Nephron progenitor cell (in vitro differentiated cells): ENCODE measurements around the gene MIXL1.
"Not testable (repeated sequence)": the region's sequence is repeated elsewhere in the genome, so short reads cannot be mapped to it uniquely, and the experiment has no call there.

Experiments
- DNase-seq: peaks from one replicate; pipeline ENCODE4 v3.0.0; 2021
- H3K27ac Mint-ChIP-seq: 2 replicates; pipeline ENCODE4 v1.8.0; 2021; ENCODE audit warnings: mild to moderate bottlenecking, moderate library complexity, mixed read lengths
- H3K27me3 Mint-ChIP-seq: 2 replicates; pipeline ENCODE4 v1.8.0; 2021; ENCODE audit warnings: mild to moderate bottlenecking, low read depth, mixed read lengths; ENCODE audit not compliant: poor library complexity
- H3K36me3 Mint-ChIP-seq: 2 replicates; pipeline ENCODE4 v1.8.0; 2021; ENCODE audit warnings: low read depth, mixed read lengths
- H3K4me1 Mint-ChIP-seq: 2 replicates; pipeline ENCODE4 v1.8.0; 2021; ENCODE audit warnings: mixed read lengths
- H3K4me3 Mint-ChIP-seq: 2 replicates; pipeline ENCODE4 v1.8.0; 2021; ENCODE audit warnings: mild to moderate bottlenecking, moderate library complexity, mixed read lengths
- H3K9me3 Mint-ChIP-seq: 2 replicates; pipeline ENCODE4 v1.8.0; 2021; ENCODE audit warnings: mild to moderate bottlenecking, moderate library complexity, mixed read lengths
- TF ChIP-seq, protein P1 (sequence below): fragments of 200-600 bp; sonication (generic); IDR thresholded peaks from 2 replicates; pipeline ENCODE4 v1.5.0; 2021; ENCODE audit warnings: antibody characterized with exemption

Gene MIXL1

GRCh38 chr1:226236826-226237225, 13.4 kb downstream of the MIXL1 start:
- Mint-ChIP-seq H3K4me3 (no peak overlapping the region), H3K9me3 (no peaks in the 10 kb centered on the region), H3K4me1 (no peaks in the 10 kb centered on the region), H3K27ac (no peak overlapping the region), H3K27me3 (no peaks in the 10 kb centered on the region), H3K36me3 (peaks cover 38% of the 10 kb centered on the region)
- TF ChIP-seq, protein P1, sequence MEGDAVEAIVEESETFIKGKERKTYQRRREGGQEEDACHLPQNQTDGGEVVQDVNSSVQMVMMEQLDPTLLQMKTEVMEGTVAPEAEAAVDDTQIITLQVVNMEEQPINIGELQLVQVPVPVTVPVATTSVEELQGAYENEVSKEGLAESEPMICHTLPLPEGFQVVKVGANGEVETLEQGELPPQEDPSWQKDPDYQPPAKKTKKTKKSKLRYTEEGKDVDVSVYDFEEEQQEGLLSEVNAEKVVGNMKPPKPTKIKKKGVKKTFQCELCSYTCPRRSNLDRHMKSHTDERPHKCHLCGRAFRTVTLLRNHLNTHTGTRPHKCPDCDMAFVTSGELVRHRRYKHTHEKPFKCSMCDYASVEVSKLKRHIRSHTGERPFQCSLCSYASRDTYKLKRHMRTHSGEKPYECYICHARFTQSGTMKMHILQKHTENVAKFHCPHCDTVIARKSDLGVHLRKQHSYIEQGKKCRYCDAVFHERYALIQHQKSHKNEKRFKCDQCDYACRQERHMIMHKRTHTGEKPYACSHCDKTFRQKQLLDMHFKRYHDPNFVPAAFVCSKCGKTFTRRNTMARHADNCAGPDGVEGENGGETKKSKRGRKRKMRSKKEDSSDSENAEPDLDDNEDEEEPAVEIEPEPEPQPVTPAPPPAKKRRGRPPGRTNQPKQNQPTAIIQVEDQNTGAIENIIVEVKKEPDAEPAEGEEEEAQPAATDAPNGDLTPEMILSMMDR = no peak
- DNase-seq = no peak

DNA sequence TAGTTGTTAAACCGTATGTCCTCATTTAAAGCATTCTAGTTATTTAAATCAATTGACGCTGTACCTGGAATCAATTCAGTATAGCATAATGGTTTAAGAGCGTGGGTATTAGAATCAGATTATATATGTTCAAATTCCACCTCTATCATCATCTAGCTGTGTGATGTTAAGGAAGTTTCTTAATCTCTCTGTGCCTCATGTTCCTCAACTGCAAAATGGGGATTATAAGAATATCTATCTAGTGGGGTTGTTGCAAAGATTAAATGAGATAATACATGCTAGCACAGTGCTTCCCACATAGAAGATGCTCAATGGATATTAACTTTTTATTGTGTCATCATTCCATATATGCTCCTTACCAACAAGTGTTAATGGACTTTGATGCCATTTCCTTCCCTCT, 16.0 kb downstream of the MIXL1 start:
- DNase-seq = no peak
- H3K27me3 Mint-ChIP-seq = no peaks in the 10 kb centered on the region
- TF ChIP-seq, protein P1 = no peak
- no peak overlapping the region for H3K4me3 Mint-ChIP-seq
- no peaks in the 10 kb centered on the region for H3K4me1 Mint-ChIP-seq
- H3K9me3 Mint-ChIP-seq = no peaks in the 10 kb centered on the region
- peaks cover 52% of the 10 kb centered on the region for H3K36me3 Mint-ChIP-seq
- H3K27ac Mint-ChIP-seq = no peak overlapping the region

GRCh38 chr1:226248091-226248490, 24.6 kb downstream of the MIXL1 start:
- Mint-ChIP-seq H3K27ac (no peak overlapping the region), H3K9me3 (no peaks in the 10 kb centered on the region), H3K4me3 (no peak overlapping the region), H3K36me3 (peaks cover 67% of the 10 kb centered on the region), H3K4me1 (no peaks in the 10 kb centered on the region), H3K27me3 (no peaks in the 10 kb centered on the region)
- DNase-seq = no peak
- TF ChIP-seq, protein P1 = no peak

DNA sequence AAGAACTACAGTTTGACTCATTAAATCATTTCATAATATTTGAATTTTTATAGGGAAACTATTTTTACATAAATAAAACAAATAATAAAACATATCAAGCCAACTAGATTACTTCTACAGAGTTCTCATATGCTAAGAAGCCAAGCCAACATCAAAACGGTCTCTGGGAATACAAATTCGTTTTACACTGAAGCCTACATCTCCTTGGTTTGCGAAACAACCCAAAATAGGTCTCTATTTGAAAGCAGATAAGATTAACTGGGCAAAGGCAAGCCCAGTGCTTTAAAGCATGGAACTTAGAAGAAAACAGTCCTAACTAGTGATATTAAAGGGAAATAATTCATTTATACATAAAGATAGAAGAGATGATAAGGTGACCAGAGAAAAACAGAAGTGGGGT, 25.3 kb downstream of the MIXL1 start:
- DNase-seq = no peak
- no peaks in the 10 kb centered on the region for H3K4me1 Mint-ChIP-seq
- H3K27me3 Mint-ChIP-seq = no peaks in the 10 kb centered on the region
- H3K27ac Mint-ChIP-seq = no peak overlapping the region
- H3K9me3 Mint-ChIP-seq = no peaks in the 10 kb centered on the region
- TF ChIP-seq, protein P1 = no peak
- peaks cover 71% of the 10 kb centered on the region for H3K36me3 Mint-ChIP-seq
- no peak overlapping the region for H3K4me3 Mint-ChIP-seq

DNA sequence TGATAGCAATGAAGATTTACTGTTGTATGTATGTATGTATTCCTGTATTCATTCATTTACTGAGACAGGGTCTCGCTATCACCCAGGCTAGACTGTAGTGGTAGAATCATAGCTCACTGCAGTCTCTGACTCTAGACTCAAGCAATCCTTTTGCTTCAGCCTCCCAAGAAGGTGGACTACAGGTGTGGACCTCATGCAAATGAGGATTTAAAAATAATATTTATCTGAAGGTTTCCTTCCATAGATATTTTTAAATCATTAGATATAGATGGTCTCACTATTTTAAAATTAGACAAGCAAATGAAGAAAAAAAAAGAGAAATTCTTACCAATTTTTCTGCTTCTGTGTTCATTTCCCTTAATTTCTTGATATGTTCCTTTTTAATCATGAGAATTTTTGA, 27.0 kb downstream of the MIXL1 start:
- Mint-ChIP-seq H3K27ac (no peak overlapping the region), H3K4me1 (no peaks in the 10 kb centered on the region), H3K9me3 (no peaks in the 10 kb centered on the region), H3K36me3 (peaks cover 72% of the 10 kb centered on the region), H3K27me3 (no peaks in the 10 kb centered on the region), H3K4me3 (no peak overlapping the region)
- no peak for DNase-seq
- TF ChIP-seq, protein P1 = no peak

DNA sequence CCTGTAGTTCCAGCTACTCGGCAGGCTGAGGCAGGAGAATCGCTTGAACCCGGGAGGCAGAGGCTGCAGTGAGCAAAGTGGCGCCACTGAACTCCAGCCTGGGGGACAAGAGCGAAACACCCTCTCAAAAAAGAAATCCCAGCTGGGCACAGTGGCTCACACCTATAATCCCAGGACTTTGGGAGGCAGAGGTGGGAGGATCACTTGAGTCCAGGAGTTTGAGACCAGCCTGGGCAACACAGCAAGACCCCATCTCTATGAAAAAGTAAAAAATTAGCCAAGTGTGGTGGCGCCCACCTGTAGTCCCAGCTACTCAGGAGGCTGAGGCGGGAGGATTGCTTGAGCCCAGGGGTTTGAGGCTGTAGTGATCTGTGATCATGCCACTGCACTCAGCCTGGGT, 29.4 kb downstream of the MIXL1 start:
- H3K9me3 Mint-ChIP-seq, DNase-seq, H3K4me1 Mint-ChIP-seq, H3K27ac Mint-ChIP-seq, H3K27me3 Mint-ChIP-seq, H3K4me3 Mint-ChIP-seq: not testable (repeated sequence)
- peaks cover 76% of the 10 kb centered on the region for H3K36me3 Mint-ChIP-seq
